GM13977 (cell line): ENCODE measurements around the gene ATP1A4.

ENCODE experiments used
- DNase-seq: peaks from one replicate; pipeline ENCODE4 v3.0.0; 2012; ENCODE audit warnings: low spot score
- in situ Hi-C: fragments of 300-500 bp; cut with MboI; formaldehyde crosslinking; loops from one replicate; pipeline ENCODE4 v1.12.0; 2022; ENCODE audit warnings: low sequenced_read_pairs, low pct_unique_long_range_greater_than_20kb, mixed read lengths, inconsistent platforms; ENCODE audit not compliant: unreplicated experiment
- TF ChIP-seq, protein P1 (sequence below): IDR thresholded peaks from 2 replicates; pipeline ENCODE4 v1.5.1; 2012; ENCODE audit warnings: mild to moderate bottlenecking, control low read depth; ENCODE audit not compliant: insufficient read depth; ENCODE audit errors: extremely low read depth, missing control alignments

The ATP1A4 gene

DNA sequence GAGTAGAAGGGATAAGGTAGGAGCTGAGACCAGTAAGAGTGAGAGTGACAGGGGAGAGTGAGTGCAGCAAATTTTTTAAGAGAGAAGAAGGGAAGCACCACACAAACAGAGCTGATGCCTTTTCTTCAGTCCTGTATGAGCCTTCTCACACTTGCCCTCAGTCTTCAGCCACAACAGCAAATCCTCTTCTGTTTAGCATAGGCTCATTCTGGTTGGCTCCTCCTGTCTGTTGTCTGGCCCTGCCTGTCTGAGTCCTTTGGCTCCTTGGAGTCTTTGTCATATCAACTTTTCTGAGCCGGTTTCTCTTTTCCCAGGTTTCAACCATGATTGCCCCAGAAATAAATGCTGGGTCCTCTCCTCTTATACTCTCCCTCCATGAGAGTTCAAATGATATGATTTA, 26.3 kb downstream of the ATP1A4 start:
- TF ChIP-seq, protein P1, sequence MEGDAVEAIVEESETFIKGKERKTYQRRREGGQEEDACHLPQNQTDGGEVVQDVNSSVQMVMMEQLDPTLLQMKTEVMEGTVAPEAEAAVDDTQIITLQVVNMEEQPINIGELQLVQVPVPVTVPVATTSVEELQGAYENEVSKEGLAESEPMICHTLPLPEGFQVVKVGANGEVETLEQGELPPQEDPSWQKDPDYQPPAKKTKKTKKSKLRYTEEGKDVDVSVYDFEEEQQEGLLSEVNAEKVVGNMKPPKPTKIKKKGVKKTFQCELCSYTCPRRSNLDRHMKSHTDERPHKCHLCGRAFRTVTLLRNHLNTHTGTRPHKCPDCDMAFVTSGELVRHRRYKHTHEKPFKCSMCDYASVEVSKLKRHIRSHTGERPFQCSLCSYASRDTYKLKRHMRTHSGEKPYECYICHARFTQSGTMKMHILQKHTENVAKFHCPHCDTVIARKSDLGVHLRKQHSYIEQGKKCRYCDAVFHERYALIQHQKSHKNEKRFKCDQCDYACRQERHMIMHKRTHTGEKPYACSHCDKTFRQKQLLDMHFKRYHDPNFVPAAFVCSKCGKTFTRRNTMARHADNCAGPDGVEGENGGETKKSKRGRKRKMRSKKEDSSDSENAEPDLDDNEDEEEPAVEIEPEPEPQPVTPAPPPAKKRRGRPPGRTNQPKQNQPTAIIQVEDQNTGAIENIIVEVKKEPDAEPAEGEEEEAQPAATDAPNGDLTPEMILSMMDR: no peak
- in situ Hi-C loops: no loop called here
- DNase-seq: no peak

DNA sequence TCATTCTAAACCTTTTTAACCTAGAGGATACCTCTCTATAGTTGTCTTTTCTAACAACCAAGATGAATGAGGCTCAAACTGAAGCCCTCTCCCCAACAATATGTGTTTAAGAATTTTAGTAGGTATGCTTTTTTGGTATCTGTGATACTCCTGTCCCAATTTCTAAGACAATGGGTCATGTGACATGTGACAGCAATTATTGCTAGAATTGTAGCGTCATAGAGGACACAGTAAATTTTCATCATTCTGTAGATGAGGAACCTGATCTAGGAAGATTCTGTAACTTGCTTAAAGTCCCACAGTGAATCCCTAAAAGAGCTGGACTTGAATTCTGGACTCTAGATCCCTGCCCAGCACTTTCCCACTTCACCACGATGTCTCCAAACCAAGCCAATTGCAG, 27.3 kb downstream of the ATP1A4 start:
- TF ChIP-seq, protein P1: no peak
- no peak for DNase-seq
- in situ Hi-C loops: no loop called here

DNA sequence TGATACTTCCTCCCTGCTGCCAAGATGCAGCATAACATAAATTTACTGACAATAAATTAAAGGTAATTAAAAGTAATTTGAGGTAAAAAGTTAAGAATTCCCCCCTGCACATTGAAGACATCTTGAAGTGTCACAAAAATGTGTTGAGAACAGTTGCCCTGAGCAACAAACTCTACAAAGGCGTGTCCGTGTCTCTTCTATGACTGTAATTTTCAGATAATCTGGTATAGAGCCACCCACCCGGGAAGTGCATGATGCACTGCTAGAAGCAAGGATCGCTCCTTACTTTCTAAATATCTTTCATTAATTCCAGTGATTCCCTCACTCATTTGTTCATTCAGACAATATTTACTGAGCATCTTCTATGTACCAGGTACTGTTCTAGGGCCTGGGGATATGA, 27.9 kb downstream of the ATP1A4 start:
- in situ Hi-C loops: no loop called here
- no peak for DNase-seq
- TF ChIP-seq, protein P1: no peak

- no peak for DNase-seq
- TF ChIP-seq, protein P1: no peak
These were observed 34.8 kb downstream of the ATP1A4 start for GRCh38 chr1:160186246-160186645.

DNA sequence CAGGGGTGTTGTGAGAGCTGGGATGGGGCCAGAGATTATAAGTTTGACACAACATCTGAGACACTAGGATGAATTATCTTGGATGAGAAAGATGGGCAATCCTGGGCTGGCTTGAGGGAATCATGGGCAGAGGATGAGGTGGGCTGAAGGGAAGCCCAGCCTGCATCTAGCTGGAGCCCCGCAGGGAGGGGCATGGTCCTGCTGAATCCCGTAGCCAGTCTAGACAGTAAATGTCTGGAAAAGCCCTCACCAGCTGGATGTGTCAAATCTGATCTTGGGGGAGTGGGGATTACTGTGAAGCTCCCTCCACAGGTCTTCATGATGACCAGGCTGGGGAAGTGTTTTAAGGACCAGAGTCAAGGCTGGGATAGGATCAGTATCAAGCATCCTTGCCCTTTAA, 35.3 kb downstream of the ATP1A4 start:
- in situ Hi-C loops: no loop called here
- TF ChIP-seq, protein P1: no peak
- no peak for DNase-seq

More at GRCh38 chr1:160186246-160186645, 34.8 kb downstream of the ATP1A4 start:
- in situ Hi-C loops: no loop called here

GRCh38 chr1:160187407-160187806, 36.0 kb downstream of the ATP1A4 start:
- no peak for DNase-seq
- in situ Hi-C loops: no loop called here
- TF ChIP-seq, protein P1: no peak

DNA sequence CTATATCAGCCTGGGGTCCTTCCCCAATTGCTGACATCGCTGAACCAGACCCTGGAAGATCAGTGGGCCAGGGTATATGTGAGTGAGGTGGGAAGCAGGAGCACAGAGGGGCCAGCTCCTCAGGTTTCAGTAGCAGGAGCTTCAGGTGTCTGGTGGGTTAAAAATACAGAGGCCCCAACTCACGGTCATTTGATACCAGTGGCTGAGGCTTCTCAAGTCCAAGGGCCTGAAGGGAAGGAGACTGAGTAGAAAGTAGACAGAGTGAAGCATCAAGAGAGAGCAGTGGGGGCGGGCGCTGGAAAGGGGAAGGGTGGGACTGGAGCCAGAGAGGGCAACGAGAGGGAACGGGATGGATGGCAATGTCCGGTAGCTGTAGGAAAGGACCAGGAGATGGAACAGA, 36.9 kb downstream of the ATP1A4 start:
- in situ Hi-C loops: no loop called here
- TF ChIP-seq, protein P1: no peak
- no peak for DNase-seq
